Fibroblast of villous mesenchyme (primary cell): Measurements from ENCODE around the gene BEGAIN. TPM values are rescaled to one million over a fixed set of nuclear protein-coding genes. Genes with fewer than 3 reads are reported as not detected.

ENCODE experiments used
- DNase-seq: peaks from one replicate; pipeline ENCODE4 v3.0.0-alpha.2; 2010; ENCODE audit warnings: low read depth
- H3K4me3 ChIP-seq: 2 replicates; pipeline ENCODE4 v1.5.1; 2011; ENCODE audit warnings: low read depth, mild to moderate bottlenecking, low read length
- CTCF ChIP-seq: IDR thresholded peaks from 2 replicates; pipeline ENCODE4 v1.5.1; 2012; ENCODE audit warnings: low read depth, mild to moderate bottlenecking, low read length; ENCODE audit not compliant: insufficient read depth
- total RNA-seq: library from RNA; depleted of rRNA; stranded (reverse); fragments of >200 nt; gene quantifications from 2 replicates; pipeline ENCODE4 v1.2.3, GENCODE V29; 2012

BEGAIN gene
- total RNA-seq, 1 donor, result not detected

GRCh38 chr14:100620255-100621100 lies 33.3 kb upstream of the BEGAIN start:
- DNase-seq, result no peak
- no peak for TF ChIP-seq CTCF

GRCh38 chr14:100619396-100620254 lies 32.4 kb upstream of the BEGAIN start:
- DNase-seq, result no peak
- no peak overlapping the region for H3K4me3 ChIP-seq
- TF ChIP-seq CTCF, result no peak

More at GRCh38 chr14:100620255-100621100, 33.3 kb upstream of the BEGAIN start:
- no peak overlapping the region for H3K4me3 ChIP-seq

- TF ChIP-seq CTCF, result no peak
- DNase-seq, result no peak
- no peak overlapping the region for H3K4me3 ChIP-seq
These were observed 31.6 kb upstream of the BEGAIN start for GRCh38 chr14:100618763-100619320.

GRCh38 chr14:100618318-100618693 lies 31.1 kb upstream of the BEGAIN start:
- H3K4me3 ChIP-seq, result no peak overlapping the region
- no peak for TF ChIP-seq CTCF
- no peak for DNase-seq

GRCh38 chr14:100617410-100618317 lies 30.4 kb upstream of the BEGAIN start:
- DNase-seq, result no peak
- no peak overlapping the region for H3K4me3 ChIP-seq
- TF ChIP-seq CTCF, result no peak

- H3K4me3 ChIP-seq, result no peak overlapping the region
- DNase-seq, result no peak
- no peak for TF ChIP-seq CTCF
These were observed 29.7 kb upstream of the BEGAIN start for GRCh38 chr14:100616854-100617409.
